BLaER1 (cell line): ENCODE measurements around the gene BFSP2.

ENCODE experiments used
- H3K27ac ChIP-seq: shearing (Covaris generic); formaldehyde crosslinking; 2 replicates; pipeline ENCODE4 v1.8.1; 2022
- H3K27me3 ChIP-seq: shearing (Covaris generic); formaldehyde crosslinking; 2 replicates; pipeline ENCODE4 v1.8.1; 2022
- H3K36me3 ChIP-seq: shearing (Covaris generic); formaldehyde crosslinking; 2 replicates; pipeline ENCODE4 v1.8.1; 2022
- H3K4me1 ChIP-seq: shearing (Covaris generic); formaldehyde crosslinking; 2 replicates; pipeline ENCODE4 v1.8.1; 2022
- H3K4me2 ChIP-seq: shearing (Covaris generic); formaldehyde crosslinking; 2 replicates; pipeline ENCODE4 v1.8.1; 2022
- H3K4me3 ChIP-seq: shearing (Covaris generic); formaldehyde crosslinking; 2 replicates; pipeline ENCODE4 v1.8.1; 2022
- H3K9ac ChIP-seq: shearing (Covaris generic); formaldehyde crosslinking; 2 replicates; pipeline ENCODE4 v1.8.1; 2022
- H3K9me3 ChIP-seq: shearing (Covaris generic); formaldehyde crosslinking; 2 replicates; pipeline ENCODE4 v1.8.1; 2022
- H4K20me1 ChIP-seq: shearing (Covaris generic); formaldehyde crosslinking; 2 replicates; pipeline ENCODE4 v1.8.1; 2022
- Cebpa-rat ChIP-seq: shearing (Covaris generic); IDR thresholded peaks from 2 replicates; pipeline ENCODE4 v1.8.1; 2022

BFSP2 gene

GRCh38 chr3:133412183-133413132 is 12.6 kb downstream of the BFSP2 start:
- H3K4me3 ChIP-seq, result no peak overlapping the region
- H3K9ac ChIP-seq, result no peak overlapping the region
- H3K4me1 ChIP-seq, result no peaks in the 10 kb centered on the region
- no peaks in the 10 kb centered on the region for H3K9me3 ChIP-seq
- no peak for TF ChIP-seq Cebpa-rat
- no peaks in the 10 kb centered on the region for H4K20me1 ChIP-seq
- no peak overlapping the region for H3K4me2 ChIP-seq
- no peaks in the 10 kb centered on the region for H3K36me3 ChIP-seq
- no peak overlapping the region for H3K27ac ChIP-seq
- no peaks in the 10 kb centered on the region for H3K27me3 ChIP-seq

- H3K27me3 ChIP-seq, result no peaks in the 10 kb centered on the region
- no peak for TF ChIP-seq Cebpa-rat
Measured at GRCh38 chr3:133413161-133414020, 13.5 kb downstream of the BFSP2 start.

GRCh38 chr3:133414021-133414392 is 14.2 kb downstream of the BFSP2 start:
- Histone ChIP-seq H3K9ac (no peak overlapping the region), H3K9me3 (no peaks in the 10 kb centered on the region), H3K27ac (no peak overlapping the region), H3K4me1 (no peaks in the 10 kb centered on the region), H4K20me1 (no peaks in the 10 kb centered on the region), H3K27me3 (no peaks in the 10 kb centered on the region), H3K4me2 (no peak overlapping the region), H3K36me3 (no peaks in the 10 kb centered on the region), H3K4me3 (no peak overlapping the region)
- TF ChIP-seq Cebpa-rat, result no peak

More at GRCh38 chr3:133413161-133414020, 13.5 kb downstream of the BFSP2 start:
- no peak overlapping the region for H3K4me2 ChIP-seq
- no peaks in the 10 kb centered on the region for H3K4me1 ChIP-seq
- H3K9ac ChIP-seq, result no peak overlapping the region
- H3K9me3 ChIP-seq, result no peaks in the 10 kb centered on the region
- no peak overlapping the region for H3K27ac ChIP-seq
- H3K36me3 ChIP-seq, result no peaks in the 10 kb centered on the region
- H4K20me1 ChIP-seq, result no peaks in the 10 kb centered on the region
- no peak overlapping the region for H3K4me3 ChIP-seq

DNA sequence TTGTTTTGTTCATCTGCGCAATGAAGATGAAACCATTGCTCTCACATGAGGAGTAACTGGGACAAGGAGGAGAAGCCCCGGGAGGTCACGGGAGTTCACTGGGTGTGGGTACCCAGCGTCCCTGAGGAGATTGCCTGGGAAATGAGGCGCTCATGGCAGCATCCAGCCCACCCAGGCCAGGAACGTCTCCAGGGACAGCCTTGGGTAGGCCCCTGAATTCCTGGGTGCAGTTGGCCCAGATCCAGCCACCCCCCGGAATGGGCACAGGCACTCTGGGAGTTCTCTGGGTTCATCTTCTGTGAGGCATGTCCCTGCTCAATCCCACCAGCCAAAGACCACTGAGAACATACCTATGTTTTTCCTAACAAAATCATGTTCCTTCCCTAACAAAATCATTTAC is 18.5 kb downstream of the BFSP2 start:
- Histone ChIP-seq H3K4me2 (no peak overlapping the region), H3K36me3 (no peaks in the 10 kb centered on the region)

GRCh38 chr3:133419151-133419909 is 19.5 kb downstream of the BFSP2 start:
- Histone ChIP-seq H3K4me3 (no peak overlapping the region), H3K27me3 (no peaks in the 10 kb centered on the region), H3K36me3 (no peaks in the 10 kb centered on the region), H3K27ac (no peak overlapping the region), H3K9me3 (no peaks in the 10 kb centered on the region), H4K20me1 (no peaks in the 10 kb centered on the region), H3K4me2 (no peak overlapping the region), H3K9ac (no peak overlapping the region), H3K4me1 (peaks cover 7% of the 10 kb centered on the region; the same call in 1 of the 2 replicates)
- no peak for TF ChIP-seq Cebpa-rat

More for the DNA sequence above, 18.5 kb downstream of the BFSP2 start:
- no peaks in the 10 kb centered on the region for H3K9me3 ChIP-seq
- no peak overlapping the region for H3K9ac ChIP-seq
- TF ChIP-seq Cebpa-rat, result no peak
- H3K4me1 ChIP-seq, result no peaks in the 10 kb centered on the region
- no peaks in the 10 kb centered on the region for H4K20me1 ChIP-seq
- H3K4me3 ChIP-seq, result no peak overlapping the region
- no peaks in the 10 kb centered on the region for H3K27me3 ChIP-seq
- H3K27ac ChIP-seq, result no peak overlapping the region

GRCh38 chr3:133424937-133425869 is 25.3 kb downstream of the BFSP2 start:
- TF ChIP-seq Cebpa-rat, result no peak
- Histone ChIP-seq H3K27ac (no peak overlapping the region), H3K36me3 (no peaks in the 10 kb centered on the region), H3K9me3 (no peaks in the 10 kb centered on the region), H4K20me1 (no peaks in the 10 kb centered on the region), H3K27me3 (no peaks in the 10 kb centered on the region), H3K9ac (no peak overlapping the region), H3K4me3 (no peak overlapping the region), H3K4me2 (no peak overlapping the region), H3K4me1 (peaks cover 8% of the 10 kb centered on the region; the same call in 1 of the 2 replicates)

DNA sequence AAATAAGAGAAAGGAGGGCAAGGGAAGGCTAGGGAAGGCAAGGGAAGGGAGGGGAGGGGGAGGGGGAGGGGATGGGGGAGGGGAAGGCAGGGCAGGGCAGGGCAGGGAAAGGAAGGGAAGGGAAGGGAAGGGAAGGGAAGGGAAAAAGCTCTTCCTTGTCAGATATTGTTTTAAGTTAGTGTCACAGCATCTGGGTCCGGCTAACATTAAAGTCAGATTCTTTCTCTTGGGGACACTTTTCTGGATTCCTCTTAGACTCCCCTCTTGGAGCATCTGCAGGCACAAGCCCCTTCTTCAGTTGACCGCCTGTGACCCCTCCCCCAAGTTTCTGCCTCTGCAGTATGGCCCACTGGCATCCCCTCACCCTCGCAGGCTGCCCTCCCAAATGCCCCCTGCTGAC is 26.0 kb downstream of the BFSP2 start:
- Histone ChIP-seq H3K4me2 (no peak overlapping the region), H3K9ac (no peak overlapping the region), H3K4me3 (no peak overlapping the region), H4K20me1 (no peaks in the 10 kb centered on the region), H3K9me3 (no peaks in the 10 kb centered on the region), H3K27ac (no peak overlapping the region), H3K36me3 (no peaks in the 10 kb centered on the region), H3K4me1 (peaks cover 8% of the 10 kb centered on the region; the same call in 1 of the 2 replicates), H3K27me3 (no peaks in the 10 kb centered on the region)
- no peak for TF ChIP-seq Cebpa-rat

DNA sequence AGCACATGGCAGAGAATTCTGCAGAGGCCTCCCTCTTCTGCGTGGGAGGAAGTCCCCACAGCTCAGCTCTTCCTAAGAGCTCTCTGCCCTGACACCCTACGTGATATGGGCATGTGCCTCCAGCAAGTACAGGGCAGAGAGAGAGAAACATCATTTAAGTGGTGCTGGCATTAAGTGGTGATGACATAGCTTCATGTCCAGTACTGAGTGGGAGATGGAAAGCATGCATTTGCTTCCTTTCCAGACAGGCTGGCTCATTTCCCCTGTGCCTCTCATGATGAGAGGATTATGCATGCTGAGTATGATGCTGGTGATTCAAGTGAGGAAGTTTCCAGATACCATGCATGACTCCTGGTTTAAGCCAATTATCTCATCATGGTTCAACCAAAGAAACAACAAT is 26.9 kb downstream of the BFSP2 start:
- no peak overlapping the region for H3K4me3 ChIP-seq
- H3K4me2 ChIP-seq, result no peak overlapping the region
- H3K9me3 ChIP-seq, result no peaks in the 10 kb centered on the region
- no peaks in the 10 kb centered on the region for H3K27me3 ChIP-seq
- TF ChIP-seq Cebpa-rat, result no peak
- no peak overlapping the region for H3K9ac ChIP-seq
- no peaks in the 10 kb centered on the region for H4K20me1 ChIP-seq
- no peaks in the 10 kb centered on the region for H3K36me3 ChIP-seq
- H3K4me1 ChIP-seq, result peaks cover 8% of the 10 kb centered on the region; the same call in 1 of the 2 replicates
- H3K27ac ChIP-seq, result no peak overlapping the region

- TF ChIP-seq Cebpa-rat, result no peak
- no peaks in the 10 kb centered on the region for H4K20me1 ChIP-seq
- no peak overlapping the region for H3K4me2 ChIP-seq
- H3K27ac ChIP-seq, result no peak overlapping the region
- H3K27me3 ChIP-seq, result no peaks in the 10 kb centered on the region
- H3K9ac ChIP-seq, result no peak overlapping the region
- no peaks in the 10 kb centered on the region for H3K36me3 ChIP-seq
- no peak overlapping the region for H3K4me3 ChIP-seq
- H3K9me3 ChIP-seq, result no peaks in the 10 kb centered on the region
- H3K4me1 ChIP-seq, result peaks cover 8% of the 10 kb centered on the region; the same call in 1 of the 2 replicates
Measured at GRCh38 chr3:133428552-133428951, 28.7 kb downstream of the BFSP2 start.
